ENCODE data around the gene EFS. TPM values are rescaled to one million over a fixed set of nuclear protein-coding genes. Genes with fewer than 3 reads are reported as not detected.

The EFS gene
- total RNA-seq, 1 experiment from 2014 or later: 0.36 TPM

GRCh38 chr14:23361320-23361719 lies 3.7 kb downstream of the EFS start:
- Histone ChIP-seq H3K4me2 (ENCODE audit: low read length) (no peak overlapping the region), H3K9me3 (ENCODE audit: low read length) (no peaks in the 10 kb centered on the region), H3K4me1 (ENCODE audit: insufficient read depth, low read length) (no peaks in the 10 kb centered on the region), H3K79me2 (ENCODE audit: low read length) (no peaks in the 10 kb centered on the region), H4K20me1 (ENCODE audit: low read length) (no peaks in the 10 kb centered on the region), H3K27ac (ENCODE audit: low read length) (no peak overlapping the region), H3K4me3 (ENCODE audit: low read length) (no peak overlapping the region), H3K27me3 (ENCODE audit: low read length) (peaks cover 40% of the 10 kb centered on the region), H2AFZ (ENCODE audit: low read length) (no peak overlapping the region), H3K9me2 (replicated peaks; ENCODE audit: low read length) (no peaks in the 10 kb centered on the region), H3F3A (ENCODE audit: low read length, unreplicated experiment) (no peaks in the 10 kb centered on the region), H3K9ac (ENCODE audit: low read length) (no peak overlapping the region), H3K36me3 (ENCODE audit: low read depth, low read length) (no peaks in the 10 kb centered on the region)
- TF ChIP-seq EZH2 (IDR thresholded peaks at IDR 0.05; ENCODE audit: low read length, unreplicated experiment) (no peak), CTCF (conservative IDR thresholded peaks at IDR 0.05; ENCODE audit: low read depth, low read length) (no peak), EZH2phosphoT487 (IDR thresholded peaks at IDR 0.05; ENCODE audit: borderline replicate concordance, low read length) (no peak)
- ChIA-PET CTCF (no interaction called here), POLR2A (ENCODE audit: unreplicated experiment) (no interaction called here)
- ATAC-seq: peak; percentile 37
- intact Hi-C loops (cut with micrococcal nuclease): no loop called here
- BruUV-seq (replicated peaks): no TSS peak
- DNase-seq: no peak

GRCh38 chr14:23360496-23360895 lies 4.5 kb downstream of the EFS start:
- H3K27ac ChIP-seq (ENCODE audit: low read length): no peak overlapping the region
- no peaks in the 10 kb centered on the region for H3K4me1 ChIP-seq (ENCODE audit: insufficient read depth, low read length)
- TF ChIP-seq EZH2phosphoT487 (IDR thresholded peaks at IDR 0.05; ENCODE audit: borderline replicate concordance, low read length): no peak
- peak; percentile 32; the same call in 1 of the 2 replicates for TF ChIP-seq CTCF (conservative IDR thresholded peaks at IDR 0.05; ENCODE audit: low read depth, low read length)
- no peaks in the 10 kb centered on the region for H3K79me2 ChIP-seq (ENCODE audit: low read length)
- BruUV-seq (replicated peaks): no TSS peak
- H3K4me2 ChIP-seq (ENCODE audit: low read length): no peak overlapping the region
- intact Hi-C loops (cut with micrococcal nuclease): no loop called here
- no peak overlapping the region for H3K4me3 ChIP-seq (ENCODE audit: low read length)
- peaks cover 43% of the 10 kb centered on the region for H3K27me3 ChIP-seq (ENCODE audit: low read length)
- H4K20me1 ChIP-seq (ENCODE audit: low read length): no peaks in the 10 kb centered on the region
- no peak for ATAC-seq
- no peaks in the 10 kb centered on the region for H3K9me2 ChIP-seq (replicated peaks; ENCODE audit: low read length)
- DNase-seq: no peak
- H3K9me3 ChIP-seq (ENCODE audit: low read length): no peaks in the 10 kb centered on the region
- no peaks in the 10 kb centered on the region for H3F3A ChIP-seq (ENCODE audit: low read length, unreplicated experiment)
- H2AFZ ChIP-seq (ENCODE audit: low read length): no peak overlapping the region
- CTCF ChIA-PET: no interaction called here
- no peaks in the 10 kb centered on the region for H3K36me3 ChIP-seq (ENCODE audit: low read depth, low read length)
- H3K9ac ChIP-seq (ENCODE audit: low read length): no peak overlapping the region
- POLR2A ChIA-PET (ENCODE audit: unreplicated experiment): no interaction called here

GRCh38 chr14:23359722-23360447 lies 5.1 kb downstream of the EFS start:
- Histone ChIP-seq H4K20me1 (ENCODE audit: low read length) (no peaks in the 10 kb centered on the region), H3K9ac (ENCODE audit: low read length) (no peak overlapping the region), H3K4me3 (ENCODE audit: low read length) (no peak overlapping the region), H3K27me3 (ENCODE audit: low read length) (peaks cover 44% of the 10 kb centered on the region), H3K27ac (ENCODE audit: low read length) (no peak overlapping the region), H3K4me1 (ENCODE audit: insufficient read depth, low read length) (no peaks in the 10 kb centered on the region), H3K79me2 (ENCODE audit: low read length) (no peaks in the 10 kb centered on the region), H3K9me2 (replicated peaks; ENCODE audit: low read length) (no peaks in the 10 kb centered on the region), H3K4me2 (ENCODE audit: low read length) (no peak overlapping the region), H3F3A (ENCODE audit: low read length, unreplicated experiment) (no peaks in the 10 kb centered on the region), H3K9me3 (ENCODE audit: low read length) (no peaks in the 10 kb centered on the region), H2AFZ (ENCODE audit: low read length) (no peak overlapping the region), H3K36me3 (ENCODE audit: low read depth, low read length) (no peaks in the 10 kb centered on the region)
- TF ChIP-seq EZH2 (IDR thresholded peaks at IDR 0.05; ENCODE audit: low read length, unreplicated experiment): no peak
- TF ChIP-seq EZH2phosphoT487 (IDR thresholded peaks at IDR 0.05; ENCODE audit: borderline replicate concordance, low read length): no peak
- no peak for TF ChIP-seq CTCF (conservative IDR thresholded peaks at IDR 0.05; ENCODE audit: low read depth, low read length)
- intact Hi-C loops (cut with micrococcal nuclease): no loop called here
- POLR2A ChIA-PET (ENCODE audit: unreplicated experiment): no interaction called here
- BruUV-seq (replicated peaks): no TSS peak
- no peak for ATAC-seq
- CTCF ChIA-PET: no interaction called here
- DNase-seq: no peak
